ENCODE data around the gene BPIFB4.

DNA sequence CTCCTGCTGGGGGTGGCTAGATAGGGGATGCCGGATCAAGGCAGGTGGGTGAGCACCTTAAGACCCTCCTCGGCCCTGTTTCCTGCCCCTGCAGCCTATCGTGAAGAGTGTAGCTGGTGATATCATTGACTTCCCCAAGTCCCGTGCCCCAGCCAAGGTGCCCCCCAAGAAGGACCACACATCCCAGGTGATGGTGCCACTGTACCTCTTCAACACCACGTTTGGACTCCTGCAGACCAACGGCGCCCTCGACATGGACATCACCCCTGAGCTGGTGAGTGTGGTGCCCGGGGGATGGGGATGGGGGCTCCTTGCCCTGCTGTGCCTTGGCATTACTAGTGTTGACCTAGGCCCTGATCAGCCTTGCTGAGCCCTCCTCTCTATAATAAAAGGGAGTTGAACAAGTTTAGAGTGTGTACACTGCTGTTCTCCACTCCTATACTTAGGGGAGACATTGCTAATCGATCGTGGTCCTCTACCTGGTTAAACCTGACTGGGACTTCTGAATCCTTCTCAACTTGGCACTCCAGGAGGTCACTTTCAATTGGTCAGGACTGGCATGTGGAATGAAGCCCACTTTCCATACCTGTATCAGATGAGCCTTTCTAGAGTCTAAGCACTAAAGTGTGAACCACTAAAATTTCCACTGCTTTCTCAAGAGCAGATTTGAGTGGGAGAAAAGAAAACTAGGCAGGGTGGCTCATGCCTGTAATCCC is 14.7 kb upstream of the BPIFB4 start:
- TF ChIP-seq CREB1 (CRISPR knock-in tag; IDR thresholded peaks at IDR 0.05; ENCODE audit: low read depth) (no peak), STAT1 (IDR thresholded peaks at IDR 0.05; ENCODE audit: unreplicated experiment) (no peak), POLR2AphosphoS5 (IDR thresholded peaks at IDR 0.05; ENCODE audit: low read depth) (no peak), EZH2 (IDR thresholded peaks at IDR 0.05; ENCODE audit: low read depth, unreplicated experiment) (no peak)
- TF ChIP-seq, protein P1, sequence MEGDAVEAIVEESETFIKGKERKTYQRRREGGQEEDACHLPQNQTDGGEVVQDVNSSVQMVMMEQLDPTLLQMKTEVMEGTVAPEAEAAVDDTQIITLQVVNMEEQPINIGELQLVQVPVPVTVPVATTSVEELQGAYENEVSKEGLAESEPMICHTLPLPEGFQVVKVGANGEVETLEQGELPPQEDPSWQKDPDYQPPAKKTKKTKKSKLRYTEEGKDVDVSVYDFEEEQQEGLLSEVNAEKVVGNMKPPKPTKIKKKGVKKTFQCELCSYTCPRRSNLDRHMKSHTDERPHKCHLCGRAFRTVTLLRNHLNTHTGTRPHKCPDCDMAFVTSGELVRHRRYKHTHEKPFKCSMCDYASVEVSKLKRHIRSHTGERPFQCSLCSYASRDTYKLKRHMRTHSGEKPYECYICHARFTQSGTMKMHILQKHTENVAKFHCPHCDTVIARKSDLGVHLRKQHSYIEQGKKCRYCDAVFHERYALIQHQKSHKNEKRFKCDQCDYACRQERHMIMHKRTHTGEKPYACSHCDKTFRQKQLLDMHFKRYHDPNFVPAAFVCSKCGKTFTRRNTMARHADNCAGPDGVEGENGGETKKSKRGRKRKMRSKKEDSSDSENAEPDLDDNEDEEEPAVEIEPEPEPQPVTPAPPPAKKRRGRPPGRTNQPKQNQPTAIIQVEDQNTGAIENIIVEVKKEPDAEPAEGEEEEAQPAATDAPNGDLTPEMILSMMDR (conservative IDR thresholded peaks at IDR 0.05; ENCODE audit: low read depth in 2 of 2): no peak
- TF ChIP-seq, protein P2, sequence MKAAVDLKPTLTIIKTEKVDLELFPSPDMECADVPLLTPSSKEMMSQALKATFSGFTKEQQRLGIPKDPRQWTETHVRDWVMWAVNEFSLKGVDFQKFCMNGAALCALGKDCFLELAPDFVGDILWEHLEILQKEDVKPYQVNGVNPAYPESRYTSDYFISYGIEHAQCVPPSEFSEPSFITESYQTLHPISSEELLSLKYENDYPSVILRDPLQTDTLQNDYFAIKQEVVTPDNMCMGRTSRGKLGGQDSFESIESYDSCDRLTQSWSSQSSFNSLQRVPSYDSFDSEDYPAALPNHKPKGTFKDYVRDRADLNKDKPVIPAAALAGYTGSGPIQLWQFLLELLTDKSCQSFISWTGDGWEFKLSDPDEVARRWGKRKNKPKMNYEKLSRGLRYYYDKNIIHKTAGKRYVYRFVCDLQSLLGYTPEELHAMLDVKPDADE (IDR thresholded peaks at IDR 0.05): no peak

Measured in GM23338 (cell line).